H9 (cell line): ENCODE results near the gene CENPC. TPM values are rescaled to one million over a fixed set of nuclear protein-coding genes. Genes with fewer than 3 reads are reported as not detected.

Experiments used
- DNase-seq: peaks from one replicate; pipeline ENCODE4 v3.0.0-alpha.2; 2017
- H2AFZ ChIP-seq: one replicate; pipeline ENCODE4 v1.6.1; 2013; ENCODE audit warnings: mild to moderate bottlenecking, low read length, control low read depth, moderate library complexity
- H2AK5ac ChIP-seq: 2 replicates; pipeline ENCODE4 v1.6.1; 2013; ENCODE audit warnings: low read length, control low read depth, mixed read lengths; ENCODE audit not compliant: insufficient read length
- H2BK120ac ChIP-seq: one replicate; pipeline ENCODE4 v1.6.1; 2013; ENCODE audit warnings: low read depth, mild to moderate bottlenecking, low read length, control low read depth, inconsistent platforms; ENCODE audit not compliant: poor library complexity, severe bottlenecking
- H2BK12ac ChIP-seq: 2 replicates; pipeline ENCODE4 v1.6.1; 2013; ENCODE audit warnings: low read length, control low read depth, mixed read lengths, low read depth; ENCODE audit not compliant: insufficient read length
- H2BK15ac ChIP-seq: 2 replicates; pipeline ENCODE4 v1.6.1; 2013; ENCODE audit warnings: low read depth, low read length, control low read depth
- H2BK20ac ChIP-seq: one replicate; pipeline ENCODE4 v1.6.1; 2013; ENCODE audit warnings: low read depth, mild to moderate bottlenecking, low read length, control low read depth, inconsistent platforms; ENCODE audit not compliant: poor library complexity, severe bottlenecking
- H2BK5ac ChIP-seq: 2 replicates; pipeline ENCODE4 v1.6.1; 2013; ENCODE audit warnings: low read length, control low read depth, mixed read lengths; ENCODE audit not compliant: insufficient read length
- H3K14ac ChIP-seq: 2 replicates; pipeline ENCODE4 v1.6.1; 2013; ENCODE audit warnings: low read length, control low read depth; ENCODE audit not compliant: insufficient read depth
- H3K18ac ChIP-seq: 2 replicates; pipeline ENCODE4 v1.6.1; 2013; ENCODE audit warnings: low read depth, mild to moderate bottlenecking, mixed read lengths, low read length, control low read depth; ENCODE audit not compliant: insufficient read length
- H3K23ac ChIP-seq: 2 replicates; pipeline ENCODE4 v1.6.1; 2013; ENCODE audit warnings: low read length, control low read depth, mixed read lengths, low read depth; ENCODE audit not compliant: insufficient read length
- H3K23me2 ChIP-seq: 2 replicates; pipeline ENCODE4 v1.6.1; 2013; ENCODE audit warnings: low read depth, mild to moderate bottlenecking, mixed read lengths, low read length, control low read depth; ENCODE audit not compliant: insufficient read length, poor library complexity, severe bottlenecking
- H3K27ac ChIP-seq: 2 replicates; pipeline ENCODE4 v1.5.1; 2013; ENCODE audit warnings: low read length, control low read depth, mixed read lengths, low read depth; ENCODE audit not compliant: insufficient read length
- H3K27me3 ChIP-seq: 2 replicates; pipeline ENCODE4 v1.6.1; 2013; ENCODE audit warnings: low read length, control low read depth, inconsistent platforms; ENCODE audit not compliant: insufficient read depth
- H3K4ac ChIP-seq: 2 replicates; pipeline ENCODE4 v1.6.1; 2013; ENCODE audit warnings: low read depth, mild to moderate bottlenecking, control low read depth, inconsistent platforms, low read length, moderate library complexity
- H3K4me1 ChIP-seq: 2 replicates; pipeline ENCODE4 v1.6.1; 2013; ENCODE audit warnings: low read length, control low read depth, inconsistent platforms; ENCODE audit not compliant: insufficient read depth
- H3K4me2 ChIP-seq: 2 replicates; pipeline ENCODE4 v1.6.1; 2013; ENCODE audit warnings: low read length, control low read depth, mixed read lengths; ENCODE audit not compliant: insufficient read length, insufficient read depth
- H3K56ac ChIP-seq: 2 replicates; pipeline ENCODE4 v1.6.1; 2013; ENCODE audit warnings: low read depth, mild to moderate bottlenecking, mixed read lengths, low read length, control low read depth; ENCODE audit not compliant: insufficient read length
- H3K79me1 ChIP-seq: 2 replicates; pipeline ENCODE4 v1.6.1; 2013; ENCODE audit warnings: low read depth, mild to moderate bottlenecking, moderate library complexity, low read length, control low read depth, inconsistent platforms; ENCODE audit not compliant: insufficient read depth, poor library complexity, severe bottlenecking
- H3K79me2 ChIP-seq: 2 replicates; pipeline ENCODE4 v1.6.1; 2013; ENCODE audit warnings: low read length, control low read depth, inconsistent platforms; ENCODE audit not compliant: insufficient read depth
- H3K9ac ChIP-seq: 2 replicates; pipeline ENCODE4 v1.6.1; 2013; ENCODE audit warnings: low read length, control low read depth, mixed read lengths; ENCODE audit not compliant: insufficient read length; ENCODE audit errors: extremely low read depth
- H3K9me3 ChIP-seq: one replicate; pipeline ENCODE4 v1.6.1; 2013; ENCODE audit warnings: low read depth, low read length, inconsistent platforms; ENCODE audit not compliant: control insufficient read depth
- H3T11ph ChIP-seq: one replicate; pipeline ENCODE4 v1.6.1; 2013; ENCODE audit warnings: mild to moderate bottlenecking, low read length, control low read depth, inconsistent platforms
- H4K20me1 ChIP-seq: one replicate; pipeline ENCODE4 v1.6.1; 2013; ENCODE audit not compliant: control insufficient read depth, insufficient read length, insufficient read depth
- H4K5ac ChIP-seq: 2 replicates; pipeline ENCODE4 v1.6.1; 2013; ENCODE audit warnings: low read depth, mild to moderate bottlenecking, mixed read lengths, low read length, control low read depth; ENCODE audit not compliant: insufficient read length
- H4K8ac ChIP-seq: replicated peaks from 2 replicates; pipeline ENCODE4 v1.6.1; 2013; ENCODE audit warnings: low read length, control low read depth, mixed read lengths, low read depth; ENCODE audit not compliant: insufficient read length
- H4K91ac ChIP-seq: 2 replicates; pipeline ENCODE4 v1.6.1; 2013; ENCODE audit warnings: low read depth, mild to moderate bottlenecking, moderate library complexity, mixed read lengths, low read length, control low read depth; ENCODE audit not compliant: insufficient read length
- H3K27ac Mint-ChIP-seq, 3 experiments: 2 replicates in 2 of 3; 3 replicates in 1 of 3; pipeline ENCODE4 v1.8.0; 2020 to 2021; ENCODE audit warnings: mixed read lengths in 3 of 3, mild to moderate bottlenecking in 1 of 3, moderate library complexity in 1 of 3
- H3K27me3 Mint-ChIP-seq: 2 replicates; pipeline ENCODE4 v1.8.0; 2021; ENCODE audit warnings: low read depth, mild to moderate bottlenecking, moderate library complexity, mixed read lengths
- H3K36me3 Mint-ChIP-seq, 3 experiments: 2 replicates in 2 of 3; 3 replicates in 1 of 3; pipeline ENCODE4 v1.8.0; 2020 to 2021; ENCODE audit warnings: low read depth in 3 of 3, mixed read lengths in 3 of 3; ENCODE audit not compliant: insufficient read depth in 1 of 3
- H3K4me1 Mint-ChIP-seq, 2 experiments: 2 replicates each; pipeline ENCODE4 v1.8.0; 2020; ENCODE audit warnings: mixed read lengths in 2 of 2
- H3K4me3 Mint-ChIP-seq, 2 experiments: 2 replicates in 1 of 2; 3 replicates in 1 of 2; pipeline ENCODE4 v1.8.0; 2020 to 2021; ENCODE audit warnings: mild to moderate bottlenecking in 2 of 2, mixed read lengths in 2 of 2, moderate library complexity in 1 of 2
- H3K9me3 Mint-ChIP-seq, 2 experiments: 2 replicates in 1 of 2; 3 replicates in 1 of 2; pipeline ENCODE4 v1.8.0; 2020; ENCODE audit warnings: mild to moderate bottlenecking in 2 of 2, mixed read lengths in 2 of 2, moderate library complexity in 1 of 2
- CTCF ChIP-seq: fragments of 200-600 bp; sonication (generic); conservative IDR thresholded peaks from 3 replicates; pipeline ENCODE4 v1.8.0; 2021; ENCODE audit warnings: antibody characterized with exemption, mild to moderate bottlenecking
- WGBS: extraction: QIAGEN DNeasy Blood & Tissue Kit; methylation state at CpG from one replicate; pipeline ENCODE4 v1.1.7; 2013; ENCODE audit warnings: missing lambda C conversion rate, low lambda C conversion rate, mixed read lengths; ENCODE audit not compliant: insufficient read length; ENCODE audit errors: extremely low coverage; 5-methylcytosine and 5-hydroxymethylcytosine counted together
- total RNA-seq: library from RNA; stranded (reverse); gene quantifications from 2 replicates; pipeline ENCODE4 v1.2.1, GENCODE V29; 2021

CENPC gene
- total RNA-seq, 1 experiment from 2014 or later: 18.8 TPM

- H2BK12ac ChIP-seq: no peak overlapping the region
- DNase-seq: no peak
- no peak overlapping the region for H2AFZ ChIP-seq
- no peaks in the 10 kb centered on the region for H3K23me2 ChIP-seq
- Mint-ChIP-seq H3K36me3 (no peaks in the 10 kb centered on the region), H3K27me3 (no peaks in the 10 kb centered on the region), H3K9me3 (no peaks in the 10 kb centered on the region), H3K27ac (no peak overlapping the region), H3K4me3 (no peak overlapping the region), H3K4me1 (no peaks in the 10 kb centered on the region)
- no peak overlapping the region for H3K18ac ChIP-seq
- no peak overlapping the region for H3K4ac ChIP-seq
- no peak overlapping the region for H2BK15ac ChIP-seq
- no peak overlapping the region for H3K14ac ChIP-seq
- no peaks in the 10 kb centered on the region for H3K79me2 ChIP-seq
- H3T11ph ChIP-seq: no peak overlapping the region
- H3K27me3 ChIP-seq: no peaks in the 10 kb centered on the region
- H4K20me1 ChIP-seq: no peaks in the 10 kb centered on the region
- H4K5ac ChIP-seq: no peak overlapping the region
- no CpG with 5 or more reads among the region's 2 CpGs for whole genome bisulfite sequencing
- no peaks in the 10 kb centered on the region for H3K79me1 ChIP-seq
- no peak overlapping the region for H2BK20ac ChIP-seq
- no peak overlapping the region for H4K8ac ChIP-seq
- no peak for TF ChIP-seq CTCF
- H3K9me3 ChIP-seq: no peaks in the 10 kb centered on the region
- no peak overlapping the region for H3K56ac ChIP-seq
- no peak overlapping the region for H2AK5ac ChIP-seq
- no peak overlapping the region for H2BK5ac ChIP-seq
- no peak overlapping the region for H4K91ac ChIP-seq
- no peak overlapping the region for H3K4me2 ChIP-seq
- no peak overlapping the region for H3K9ac ChIP-seq
- no peak overlapping the region for H3K27ac ChIP-seq
- no peaks in the 10 kb centered on the region for H3K4me1 ChIP-seq
- no peak overlapping the region for H2BK120ac ChIP-seq
- H3K23ac ChIP-seq: no peak overlapping the region
These were observed 23.5 kb upstream of the CENPC start for GRCh38 chr4:67568820-67569219.
